H1 (cell line): ENCODE results near the gene CLCA4.

Source experiments
- CHD2 ChIP-seq: IDR thresholded peaks from 2 replicates; pipeline ENCODE4 v1.6.1; 2012; ENCODE audit warnings: low read length, improper control_type of control experiment
- EZH2 ChIP-seq: fragments of 200-600 bp; sonication (generic); IDR thresholded peaks from 2 replicates; pipeline ENCODE4 v1.7.1; 2012; ENCODE audit warnings: low read depth, mild to moderate bottlenecking, moderate library complexity, low read length, inconsistent platforms; ENCODE audit not compliant: severe bottlenecking
- JUN ChIP-seq: IDR thresholded peaks from 2 replicates; pipeline ENCODE4 v1.6.1; 2011; ENCODE audit warnings: low read depth, mild to moderate bottlenecking, improper control_type of control experiment, low read length
- NANOG ChIP-seq: IDR thresholded peaks from 2 replicates; pipeline ENCODE4 v1.6.1; 2011; ENCODE audit warnings: low read length, low read depth, mild to moderate bottlenecking, inconsistent platforms; ENCODE audit not compliant: insufficient read depth, poor library complexity, severe bottlenecking
- PHF8 ChIP-seq: fragments of 200-600 bp; sonication (generic); conservative IDR thresholded peaks from 2 replicates; pipeline ENCODE4 v1.7.1; 2012; ENCODE audit warnings: low read depth, mild to moderate bottlenecking, inconsistent platforms, low read length, moderate library complexity
- POLR2A ChIP-seq, 2 experiments: IDR thresholded peaks; 1 replicate in 1 of 2; 2 replicates in 1 of 2; pipeline ENCODE4 v1.6.1; 2011; ENCODE audit warnings: low read depth in 2 of 2, low read length in 2 of 2, mild to moderate bottlenecking in 2 of 2; ENCODE audit errors: control extremely low read depth in 1 of 2
- RAD21 ChIP-seq, 2 experiments: IDR thresholded peaks in 1 of 2; conservative IDR thresholded peaks in 1 of 2; 2 replicates each; pipeline ENCODE4 v1.6.1; 2011; ENCODE audit warnings: low read depth in 2 of 2, low read length in 2 of 2, improper control_type of control experiment in 1 of 2, inconsistent platforms in 1 of 2, mild to moderate bottlenecking in 1 of 2, moderate library complexity in 1 of 2
- RXRA ChIP-seq: IDR thresholded peaks from 2 replicates; pipeline ENCODE4 v1.6.1; 2011; ENCODE audit warnings: low read depth, mild to moderate bottlenecking, low read length, moderate library complexity; ENCODE audit not compliant: insufficient read depth
- SP1 ChIP-seq: IDR thresholded peaks from 2 replicates; pipeline ENCODE4 v1.6.1; 2011; ENCODE audit warnings: low read depth, low read length
- TF ChIP-seq, protein P1 (sequence below), 3 experiments: IDR thresholded peaks; 1 replicate in 2 of 3; 2 replicates in 1 of 3; pipeline versions ENCODE4 v1.5.1 to v1.6.1; 2011; ENCODE audit warnings: low read length in 3 of 3, mild to moderate bottlenecking in 3 of 3, inconsistent platforms in 2 of 3, low read depth in 1 of 3, moderate library complexity in 1 of 3; ENCODE audit not compliant: insufficient read depth in 1 of 3; ENCODE audit errors: control extremely low read depth in 1 of 3
- TF ChIP-seq, protein P2 (sequence below): IDR thresholded peaks from 2 replicates; pipeline ENCODE4 v1.6.1; 2012; ENCODE audit warnings: inconsistent platforms
- TF ChIP-seq, protein P3 (sequence below): IDR thresholded peaks from 2 replicates; pipeline ENCODE4 v1.6.1; 2011; ENCODE audit warnings: low read length, improper control_type of control experiment

DNA sequence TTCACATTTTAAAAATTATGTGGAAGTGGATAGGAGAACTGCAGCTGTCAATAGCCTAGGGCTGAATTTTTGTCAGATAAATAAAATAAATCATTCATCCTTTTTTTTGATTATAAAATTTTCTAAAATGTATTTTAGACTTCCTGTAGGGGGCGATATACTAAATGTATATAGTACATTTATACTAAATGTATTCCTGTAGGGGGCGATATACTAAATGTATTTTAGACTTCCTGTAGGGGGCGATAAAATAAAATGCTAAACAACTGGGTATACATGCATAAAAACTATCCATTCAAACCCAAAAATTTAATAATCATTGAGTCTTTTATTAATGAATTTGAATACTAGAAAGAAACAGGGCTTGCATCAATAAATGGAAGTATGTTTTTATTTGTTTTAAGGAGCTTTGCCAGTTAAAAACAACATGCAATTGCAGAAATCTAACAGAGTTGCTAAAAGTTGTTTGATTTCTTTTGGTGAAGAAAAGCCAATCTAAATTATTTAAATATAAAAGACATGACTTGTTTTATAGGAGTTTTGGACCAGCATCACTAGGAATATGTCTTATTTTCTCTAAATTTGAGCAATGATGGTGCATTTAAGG is 46.8 kb upstream of the CLCA4 start:
- TF ChIP-seq EZH2 (no peak), NANOG (no peak), JUN (no peak), RAD21 (IDR thresholded peaks at IDR 0.05 in 1 of 2, conservative IDR thresholded peaks at IDR 0.05 in 1 of 2; ENCODE audit: low read depth in 2 of 2, low read length in 2 of 2) (no peak), PHF8 (no peak), CHD2 (no peak), SP1 (no peak), RXRA (no peak), POLR2A (IDR thresholded peaks at IDR 0.05; ENCODE audit: control extremely low read depth in 1 of 2, low read depth in 2 of 2, low read length in 2 of 2) (no peak)
- TF ChIP-seq, protein P1, sequence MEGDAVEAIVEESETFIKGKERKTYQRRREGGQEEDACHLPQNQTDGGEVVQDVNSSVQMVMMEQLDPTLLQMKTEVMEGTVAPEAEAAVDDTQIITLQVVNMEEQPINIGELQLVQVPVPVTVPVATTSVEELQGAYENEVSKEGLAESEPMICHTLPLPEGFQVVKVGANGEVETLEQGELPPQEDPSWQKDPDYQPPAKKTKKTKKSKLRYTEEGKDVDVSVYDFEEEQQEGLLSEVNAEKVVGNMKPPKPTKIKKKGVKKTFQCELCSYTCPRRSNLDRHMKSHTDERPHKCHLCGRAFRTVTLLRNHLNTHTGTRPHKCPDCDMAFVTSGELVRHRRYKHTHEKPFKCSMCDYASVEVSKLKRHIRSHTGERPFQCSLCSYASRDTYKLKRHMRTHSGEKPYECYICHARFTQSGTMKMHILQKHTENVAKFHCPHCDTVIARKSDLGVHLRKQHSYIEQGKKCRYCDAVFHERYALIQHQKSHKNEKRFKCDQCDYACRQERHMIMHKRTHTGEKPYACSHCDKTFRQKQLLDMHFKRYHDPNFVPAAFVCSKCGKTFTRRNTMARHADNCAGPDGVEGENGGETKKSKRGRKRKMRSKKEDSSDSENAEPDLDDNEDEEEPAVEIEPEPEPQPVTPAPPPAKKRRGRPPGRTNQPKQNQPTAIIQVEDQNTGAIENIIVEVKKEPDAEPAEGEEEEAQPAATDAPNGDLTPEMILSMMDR (IDR thresholded peaks at IDR 0.05; ENCODE audit: control extremely low read depth in 1 of 3, insufficient read depth in 1 of 3, low read depth in 1 of 3, low read length in 3 of 3) = peak in 2 of 3 experiments; percentile 64 to 99; a peak in 3 of 4 replicates
- TF ChIP-seq, protein P2, sequence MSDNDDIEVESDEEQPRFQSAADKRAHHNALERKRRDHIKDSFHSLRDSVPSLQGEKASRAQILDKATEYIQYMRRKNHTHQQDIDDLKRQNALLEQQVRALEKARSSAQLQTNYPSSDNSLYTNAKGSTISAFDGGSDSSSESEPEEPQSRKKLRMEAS = no peak
- TF ChIP-seq, protein P3, sequence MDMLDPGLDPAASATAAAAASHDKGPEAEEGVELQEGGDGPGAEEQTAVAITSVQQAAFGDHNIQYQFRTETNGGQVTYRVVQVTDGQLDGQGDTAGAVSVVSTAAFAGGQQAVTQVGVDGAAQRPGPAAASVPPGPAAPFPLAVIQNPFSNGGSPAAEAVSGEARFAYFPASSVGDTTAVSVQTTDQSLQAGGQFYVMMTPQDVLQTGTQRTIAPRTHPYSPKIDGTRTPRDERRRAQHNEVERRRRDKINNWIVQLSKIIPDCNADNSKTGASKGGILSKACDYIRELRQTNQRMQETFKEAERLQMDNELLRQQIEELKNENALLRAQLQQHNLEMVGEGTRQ = no peak
